Vagina (tissue), 2 donors: Measurements from ENCODE around the gene GPATCH4. TPM values are rescaled to one million over a fixed set of nuclear protein-coding genes. Genes with fewer than 3 reads are reported as not detected.

ENCODE experiments used
- DNase-seq, 2 donors: peaks; one replicate each; pipeline ENCODE4 v3.0.0-alpha.2; 2017; ENCODE audit errors: extremely low spot score in 2 of 2
- H3K27ac ChIP-seq: fragments of 200-600 bp; sonication (generic); one replicate; pipeline ENCODE4 v1.5.1; 2019
- H3K27me3 ChIP-seq: fragments of 200-600 bp; sonication (generic); one replicate; pipeline ENCODE4 v1.5.1; 2019
- H3K36me3 ChIP-seq, 2 donors: fragments of 200-600 bp; sonication (generic); one replicate each; pipeline ENCODE4 v1.5.1; 2017 to 2019
- H3K4me1 ChIP-seq: fragments of 200-600 bp; sonication (generic); one replicate; pipeline ENCODE4 v1.5.1; 2019
- H3K4me3 ChIP-seq, 2 donors: fragments of 200-600 bp; sonication (generic); 1 replicate in 1 of 2; 2 replicates in 1 of 2; pipeline ENCODE4 v1.5.1; 2016 to 2019
- H3K9me3 ChIP-seq: fragments of 200-600 bp; sonication (generic); one replicate; pipeline ENCODE4 v1.5.1; 2019
- CTCF ChIP-seq, 3 experiments: fragments of 450-650 bp in 2 of 3; fragments of 200-600 bp in 1 of 3; sonication (generic) in 1 of 3; IDR thresholded peaks; one replicate each; pipeline ENCODE4 v1.5.1; 2017 to 2019; ENCODE audit warnings: antibody characterized with exemption in 3 of 3, mild to moderate bottlenecking in 2 of 3, moderate library complexity in 2 of 3
- POLR2A ChIP-seq, 2 donors: fragments of 450-650 bp; IDR thresholded peaks; one replicate each; pipeline ENCODE4 v1.6.1; 2017; ENCODE audit warnings: antibody characterized with exemption in 2 of 2, mild to moderate bottlenecking in 2 of 2, moderate library complexity in 2 of 2
- POLR2AphosphoS5 ChIP-seq, 2 donors: sonication (generic); formaldehyde crosslinking; IDR thresholded peaks; one replicate each; pipeline ENCODE4 v1.9.0; 2017; ENCODE audit warnings: antibody characterized with exemption in 2 of 2, mild to moderate bottlenecking in 2 of 2, low read depth in 1 of 2; ENCODE audit not compliant: insufficient read depth in 1 of 2
- intact Hi-C: fragments of 100-400 bp; cut with DNase I; formaldehyde crosslinking; loops from one replicate; pipeline ENCODE4 v1.15.1; 2023
- total RNA-seq: library from RNA; depleted of rRNA; stranded (reverse); fragments of >200 nt; gene quantifications from one replicate; pipeline ENCODE4 v1.2.3, GENCODE V29; 2016

Gene GPATCH4
- total RNA-seq, 1 donor from 2014 or later: 25.8 TPM

GRCh38 chr1:156560585-156561163 lies 40.6 kb downstream of the GPATCH4 start:
- TF ChIP-seq POLR2A (IDR thresholded peaks at IDR 0.05) (no peak), CTCF (IDR thresholded peaks at IDR 0.05) (no peak), POLR2AphosphoS5 (IDR thresholded peaks at IDR 0.05; ENCODE audit: insufficient read depth in 1 of 2, low read depth in 1 of 2) (no peak)
- no peaks in the 10 kb centered on the region for H3K4me1 ChIP-seq
- intact Hi-C loops: no loop called here
- no peaks in the 10 kb centered on the region for H3K36me3 ChIP-seq
- H3K27me3 ChIP-seq: no peaks in the 10 kb centered on the region
- no peak overlapping the region for H3K4me3 ChIP-seq
- no peak overlapping the region for H3K27ac ChIP-seq
- no peaks in the 10 kb centered on the region for H3K9me3 ChIP-seq
- no peak for DNase-seq

GRCh38 chr1:156559797-156560385 lies 41.4 kb downstream of the GPATCH4 start:
- Histone ChIP-seq H3K27me3 (no peaks in the 10 kb centered on the region), H3K4me1 (no peaks in the 10 kb centered on the region), H3K4me3 (no peak overlapping the region), H3K36me3 (no peaks in the 10 kb centered on the region), H3K9me3 (no peaks in the 10 kb centered on the region), H3K27ac (no peak overlapping the region)
- intact Hi-C loops: no loop called here
- no peak for DNase-seq
- TF ChIP-seq POLR2AphosphoS5 (IDR thresholded peaks at IDR 0.05; ENCODE audit: insufficient read depth in 1 of 2, low read depth in 1 of 2) (no peak), POLR2A (IDR thresholded peaks at IDR 0.05) (no peak), CTCF (IDR thresholded peaks at IDR 0.05) (no peak)

GRCh38 chr1:156559086-156559796 lies 42.0 kb downstream of the GPATCH4 start:
- intact Hi-C loops: no loop called here
- Histone ChIP-seq H3K4me1 (no peaks in the 10 kb centered on the region), H3K4me3 (no peak overlapping the region), H3K36me3 (no peaks in the 10 kb centered on the region), H3K9me3 (no peaks in the 10 kb centered on the region), H3K27ac (no peak overlapping the region), H3K27me3 (no peaks in the 10 kb centered on the region)
- DNase-seq: no peak
- TF ChIP-seq POLR2A (IDR thresholded peaks at IDR 0.05) (no peak), POLR2AphosphoS5 (IDR thresholded peaks at IDR 0.05; ENCODE audit: insufficient read depth in 1 of 2, low read depth in 1 of 2) (no peak), CTCF (IDR thresholded peaks at IDR 0.05) (no peak)

- H3K9me3 ChIP-seq: no peaks in the 10 kb centered on the region
- no peak overlapping the region for H3K4me3 ChIP-seq
- no peak overlapping the region for H3K27ac ChIP-seq
- intact Hi-C loops: no loop called here
- H3K4me1 ChIP-seq: no peaks in the 10 kb centered on the region
- no peak for DNase-seq
- TF ChIP-seq CTCF (IDR thresholded peaks at IDR 0.05) (no peak), POLR2AphosphoS5 (IDR thresholded peaks at IDR 0.05; ENCODE audit: insufficient read depth in 1 of 2, low read depth in 1 of 2) (no peak), POLR2A (IDR thresholded peaks at IDR 0.05) (no peak)
- no peaks in the 10 kb centered on the region for H3K36me3 ChIP-seq
- no peaks in the 10 kb centered on the region for H3K27me3 ChIP-seq
Measured at GRCh38 chr1:156556354-156556753, 44.9 kb downstream of the GPATCH4 start.

- Histone ChIP-seq H3K27ac (no peak overlapping the region), H3K27me3 (no peaks in the 10 kb centered on the region), H3K9me3 (no peaks in the 10 kb centered on the region), H3K4me3 (no peak overlapping the region), H3K4me1 (no peaks in the 10 kb centered on the region), H3K36me3 (no peaks in the 10 kb centered on the region)
- TF ChIP-seq POLR2AphosphoS5 (IDR thresholded peaks at IDR 0.05; ENCODE audit: insufficient read depth in 1 of 2, low read depth in 1 of 2): no peak
- no peak for TF ChIP-seq CTCF (IDR thresholded peaks at IDR 0.05)
- no peak for TF ChIP-seq POLR2A (IDR thresholded peaks at IDR 0.05)
- DNase-seq: no peak
- intact Hi-C loops: no loop called here
Measured at GRCh38 chr1:156555715-156556114, 45.6 kb downstream of the GPATCH4 start.
